ENCODE results near the gene TRIM2.

Gene TRIM2

DNA sequence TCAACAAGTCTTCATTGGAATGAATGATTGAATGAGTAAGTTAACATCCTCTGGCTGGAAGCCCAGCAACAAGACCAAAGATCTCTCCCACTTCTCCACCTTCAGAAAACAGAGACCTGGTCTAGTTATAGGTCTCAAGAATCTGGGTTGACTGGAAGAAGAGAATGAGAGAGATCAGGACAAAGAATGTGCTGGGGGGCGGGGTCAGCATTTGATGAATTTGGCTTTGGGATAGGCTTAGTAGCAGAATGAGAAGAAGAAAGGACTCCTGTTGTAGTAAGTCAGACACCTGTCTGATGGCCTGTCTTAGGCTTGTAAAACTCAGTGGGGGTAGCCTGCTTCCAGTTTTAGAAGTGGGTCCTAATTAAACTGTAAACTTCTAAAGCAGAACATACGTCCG, 51.0 kb downstream of the TRIM2 start:
- no peak for DNase-seq

DNA sequence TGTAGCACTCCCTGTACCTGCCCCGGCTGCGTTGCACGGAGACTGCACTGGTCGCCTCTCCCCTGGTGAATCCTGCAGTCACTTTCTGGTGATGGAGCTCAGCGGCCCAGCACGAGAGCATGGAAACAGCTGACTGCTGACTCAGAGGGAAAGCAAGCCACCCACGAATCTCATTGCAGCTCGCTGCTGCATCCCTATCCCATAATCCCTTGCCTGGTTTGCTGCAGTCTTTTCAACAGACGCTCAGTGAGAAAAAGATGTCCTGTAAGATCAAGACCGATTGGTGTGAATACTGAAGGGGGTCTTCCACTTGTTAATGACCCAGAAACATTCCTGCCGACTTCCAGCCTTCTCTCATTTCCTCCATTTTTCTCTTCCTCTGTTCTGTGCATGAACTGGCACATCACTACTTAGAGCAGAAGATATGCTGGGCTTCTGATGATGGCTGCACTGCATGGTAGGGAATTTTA, 52.9 kb downstream of the TRIM2 start:
- DNase-seq = no peak

DNA sequence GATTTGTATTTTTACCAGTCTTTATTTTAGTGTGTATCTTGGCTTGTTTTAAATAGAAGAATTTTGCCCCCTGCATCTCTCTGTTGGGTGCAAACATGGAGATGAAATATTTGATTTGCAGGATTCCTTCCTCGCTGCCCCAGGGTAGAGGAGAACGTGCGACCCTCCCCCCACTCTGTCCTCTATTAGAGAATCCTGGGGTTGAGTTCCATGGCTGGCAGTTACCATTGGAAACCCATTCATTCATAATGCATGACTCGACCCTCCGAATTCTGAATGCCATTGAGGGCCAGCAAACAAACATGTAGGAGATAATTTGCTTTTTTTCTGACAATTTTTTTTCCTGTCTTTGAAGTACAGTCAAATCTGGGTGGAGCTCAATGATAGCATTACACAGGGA, 53.7 kb downstream of the TRIM2 start:
- no peak for DNase-seq

DNA sequence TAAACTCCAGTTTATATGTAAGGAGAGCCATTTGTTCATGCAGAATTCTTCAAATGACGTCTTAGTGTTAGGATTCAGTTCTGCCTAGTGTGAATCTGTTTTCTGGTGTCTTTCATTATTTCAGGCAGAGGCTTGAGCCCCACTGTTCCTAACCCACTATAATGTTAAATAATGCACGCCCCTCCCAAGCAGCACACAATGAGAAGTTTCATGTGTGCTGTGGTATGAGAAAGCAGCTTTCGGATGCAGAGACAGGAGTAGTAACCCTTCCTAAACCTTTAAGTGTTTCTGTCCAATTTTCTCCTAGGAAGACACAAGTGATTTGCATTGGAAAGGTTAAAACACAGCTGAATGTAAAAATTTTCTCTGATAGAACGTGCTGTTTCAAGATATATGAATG, 54.5 kb downstream of the TRIM2 start:
- DNase-seq = no peak

DNA sequence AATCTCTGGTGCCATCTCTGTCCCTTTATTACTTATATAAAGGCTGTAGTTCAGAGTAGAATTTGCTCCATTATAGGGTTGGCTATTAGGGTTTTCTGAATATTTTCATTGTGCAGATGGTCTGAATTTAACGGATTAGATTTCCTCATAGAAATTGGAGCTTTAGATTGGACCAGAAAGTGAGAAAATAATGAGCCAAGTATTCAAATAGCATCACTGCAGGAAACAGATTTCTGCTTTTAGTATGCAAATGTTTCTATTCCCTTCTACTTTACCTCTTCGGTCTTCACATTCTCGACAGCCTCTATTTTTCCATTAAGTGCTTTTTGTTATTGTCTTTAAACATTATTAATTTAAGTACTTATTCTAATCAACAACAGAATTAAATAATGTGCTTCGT, 55.4 kb downstream of the TRIM2 start:
- no peak for DNase-seq

DNA sequence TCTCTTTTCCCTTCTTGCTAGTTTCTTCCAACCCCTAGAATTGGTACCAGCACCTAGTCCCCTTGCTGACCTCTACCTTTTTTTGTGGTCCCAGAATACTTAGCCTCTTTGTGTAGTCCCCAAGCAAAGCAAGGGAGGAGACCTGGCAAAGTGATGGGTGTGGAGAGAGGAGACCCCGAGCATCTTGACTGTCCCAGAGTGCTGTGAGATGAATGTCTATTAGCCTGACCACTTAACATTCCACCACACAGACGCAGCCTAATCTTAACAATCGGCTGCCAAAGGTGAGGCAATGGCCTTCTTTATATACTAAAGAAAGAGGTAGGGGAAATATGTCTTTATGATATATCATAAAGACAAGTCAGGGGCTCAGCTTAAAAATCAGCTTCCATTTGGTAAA, 55.9 kb downstream of the TRIM2 start:
- no peak for DNase-seq

DNA sequence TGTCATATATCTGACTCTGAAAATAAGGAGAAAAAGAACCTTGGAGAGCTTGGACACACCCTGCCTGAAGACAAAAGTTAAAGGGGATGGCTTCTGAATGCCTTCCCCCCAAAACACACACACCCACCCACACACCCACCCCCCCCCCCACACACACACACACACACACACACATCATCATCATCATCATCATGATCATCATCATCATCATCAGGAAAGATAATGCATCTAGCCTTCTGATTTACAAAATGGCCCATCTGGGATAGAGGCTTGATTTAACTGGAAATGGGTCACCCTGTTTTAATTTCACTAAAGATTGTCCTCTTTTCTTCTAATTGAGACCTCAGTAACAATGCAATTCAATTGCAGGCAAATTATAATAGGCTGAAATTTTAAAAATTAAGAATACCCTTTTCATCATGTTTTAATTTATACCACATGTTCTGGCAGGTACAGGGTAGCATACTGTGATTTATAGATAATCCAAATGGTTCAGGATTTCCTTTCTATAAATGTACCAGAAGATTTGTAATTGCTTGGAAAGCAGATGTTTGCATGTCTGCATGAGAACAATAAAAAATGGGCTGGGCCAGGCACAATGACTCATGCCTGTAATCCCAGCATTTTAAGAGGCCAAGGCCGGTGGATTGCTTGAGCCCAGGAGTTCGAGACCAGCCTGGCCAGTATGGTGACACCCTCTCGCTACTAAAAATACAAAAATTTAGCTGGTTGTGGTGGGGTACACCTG, 56.5 kb downstream of the TRIM2 start:
- no peak for DNase-seq

DNA sequence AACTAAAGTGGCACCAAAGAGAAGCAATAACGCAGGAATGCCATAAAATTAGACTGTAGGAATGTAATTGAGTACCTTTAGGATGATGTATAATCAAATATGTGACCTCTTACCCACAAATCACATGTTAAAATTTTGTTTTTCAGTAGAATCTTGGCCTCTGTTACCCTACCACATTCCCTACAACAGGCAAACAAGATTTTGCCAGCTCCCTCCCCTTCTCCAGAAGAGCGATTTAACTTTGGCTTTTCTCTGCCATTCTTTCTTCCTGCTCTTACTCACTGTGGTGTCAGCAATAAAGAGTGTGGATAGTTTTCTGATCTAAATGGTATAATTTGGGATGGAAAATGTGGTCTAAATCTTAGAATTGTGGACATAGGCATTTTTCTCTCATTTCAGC, 57.2 kb downstream of the TRIM2 start:
- DNase-seq = no peak

DNA sequence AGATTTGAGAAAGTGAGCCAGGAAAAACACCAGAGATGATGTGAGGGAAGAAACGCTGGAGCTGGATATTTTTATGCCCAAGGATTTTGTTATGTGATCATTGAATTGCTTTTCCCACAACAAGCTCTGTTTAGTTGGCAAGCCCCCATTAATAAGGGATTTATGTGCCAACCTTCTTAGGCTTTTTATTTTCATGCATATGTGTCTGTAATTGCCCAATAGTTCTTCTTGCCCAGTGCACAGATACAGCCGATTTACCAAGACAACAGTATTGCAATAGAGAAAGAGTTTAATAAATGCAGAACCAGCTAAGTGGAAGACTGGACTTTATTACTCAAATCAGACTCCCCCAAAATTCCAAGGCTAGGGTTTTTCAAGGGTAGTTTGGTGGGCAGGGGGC, 57.7 kb downstream of the TRIM2 start:
- no peak for DNase-seq

DNA sequence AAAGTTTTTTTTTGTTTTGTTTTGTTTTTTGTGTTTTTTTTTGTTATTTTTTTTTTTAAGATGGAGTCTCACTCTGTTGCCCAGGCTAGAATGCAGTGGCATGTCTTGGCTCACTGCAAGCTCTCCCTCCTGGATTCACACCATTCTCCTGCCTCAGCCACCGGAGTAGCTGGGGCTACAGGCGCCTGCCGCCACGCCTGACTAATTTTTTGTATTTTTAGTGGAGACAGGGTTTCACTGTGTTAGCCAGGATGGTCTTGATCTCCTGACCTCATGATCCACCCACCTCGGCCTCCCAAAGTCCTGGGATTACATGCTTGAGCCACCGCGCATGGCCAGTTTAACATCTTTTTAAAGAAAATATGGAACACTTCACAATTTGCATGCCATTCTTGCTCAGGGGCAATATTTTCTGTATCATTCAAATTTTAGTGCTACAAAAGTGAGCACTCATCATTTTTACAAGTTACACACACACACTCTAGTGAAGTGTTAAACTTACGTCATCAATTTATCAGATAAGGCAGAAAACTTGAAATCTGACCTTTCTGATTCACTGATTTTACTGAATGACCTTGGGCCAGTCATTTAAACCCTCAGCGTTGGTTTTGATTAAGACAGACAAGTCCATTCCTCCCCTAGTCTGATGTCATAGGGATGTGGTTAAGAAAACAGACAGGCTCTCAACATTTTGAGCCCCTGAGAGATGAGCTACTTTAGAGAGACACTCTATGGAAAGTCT, 61.2 kb downstream of the TRIM2 start:
- no peak for DNase-seq

DNA sequence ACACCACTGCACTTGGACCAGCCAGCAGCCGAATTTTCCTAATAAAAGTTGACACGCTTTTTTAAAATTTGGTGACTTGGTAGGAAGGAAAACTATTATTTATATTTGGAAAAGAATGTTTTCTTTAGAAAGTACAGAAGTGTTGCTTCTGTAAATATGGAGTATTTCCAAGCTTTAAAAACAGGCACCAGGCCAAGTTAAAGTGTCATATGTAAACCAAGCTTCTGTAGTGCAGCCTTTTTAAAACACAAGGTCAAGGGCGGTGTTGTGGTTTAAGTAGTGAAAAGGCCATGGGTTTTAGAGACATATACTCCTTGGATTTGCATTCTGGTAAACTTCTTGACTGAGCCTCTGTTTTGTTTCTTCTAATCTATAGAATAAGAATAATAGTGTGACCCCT, 62.7 kb downstream of the TRIM2 start:
- no peak for DNase-seq

DNA sequence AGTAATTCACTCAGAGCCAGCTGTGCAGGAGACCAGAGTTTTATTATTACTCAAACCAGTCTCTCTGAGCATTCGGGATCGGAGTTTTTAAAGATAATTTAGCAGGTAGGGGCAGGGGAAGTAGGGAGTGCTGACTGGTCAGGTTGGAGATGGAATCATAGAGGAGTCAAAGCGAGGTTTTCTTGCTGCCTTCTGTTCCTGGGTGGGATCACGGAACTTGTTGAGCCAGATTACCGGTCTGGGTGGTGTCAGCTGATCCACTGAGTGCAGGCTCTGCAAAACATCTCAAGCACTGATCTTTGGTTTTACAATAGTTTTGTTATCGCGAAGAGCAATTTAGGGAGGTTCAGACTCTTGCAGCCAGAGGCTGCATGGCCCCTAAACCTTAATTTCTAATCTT, 63.6 kb downstream of the TRIM2 start:
- DNase-seq = no peak

DNA sequence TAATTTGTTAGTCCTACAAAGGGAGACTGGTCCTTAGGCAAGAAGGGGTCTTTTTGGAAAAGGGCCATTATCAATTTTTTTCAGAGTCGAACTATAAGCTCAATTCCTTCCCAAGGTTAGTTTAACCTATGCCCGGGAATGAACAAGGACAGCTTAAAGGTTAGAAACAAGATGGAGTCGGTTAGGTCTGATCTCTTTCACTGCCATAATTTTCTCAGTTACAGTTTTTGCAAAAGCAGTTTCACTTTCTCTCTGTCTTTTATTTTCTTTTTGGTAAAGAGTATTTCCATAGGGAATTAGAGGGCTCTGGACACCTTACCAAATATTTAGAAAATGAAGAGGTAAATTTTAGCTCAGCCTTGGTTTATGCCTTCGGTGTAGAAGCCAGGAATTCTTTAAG, 64.1 kb downstream of the TRIM2 start:
- no peak for DNase-seq

DNA sequence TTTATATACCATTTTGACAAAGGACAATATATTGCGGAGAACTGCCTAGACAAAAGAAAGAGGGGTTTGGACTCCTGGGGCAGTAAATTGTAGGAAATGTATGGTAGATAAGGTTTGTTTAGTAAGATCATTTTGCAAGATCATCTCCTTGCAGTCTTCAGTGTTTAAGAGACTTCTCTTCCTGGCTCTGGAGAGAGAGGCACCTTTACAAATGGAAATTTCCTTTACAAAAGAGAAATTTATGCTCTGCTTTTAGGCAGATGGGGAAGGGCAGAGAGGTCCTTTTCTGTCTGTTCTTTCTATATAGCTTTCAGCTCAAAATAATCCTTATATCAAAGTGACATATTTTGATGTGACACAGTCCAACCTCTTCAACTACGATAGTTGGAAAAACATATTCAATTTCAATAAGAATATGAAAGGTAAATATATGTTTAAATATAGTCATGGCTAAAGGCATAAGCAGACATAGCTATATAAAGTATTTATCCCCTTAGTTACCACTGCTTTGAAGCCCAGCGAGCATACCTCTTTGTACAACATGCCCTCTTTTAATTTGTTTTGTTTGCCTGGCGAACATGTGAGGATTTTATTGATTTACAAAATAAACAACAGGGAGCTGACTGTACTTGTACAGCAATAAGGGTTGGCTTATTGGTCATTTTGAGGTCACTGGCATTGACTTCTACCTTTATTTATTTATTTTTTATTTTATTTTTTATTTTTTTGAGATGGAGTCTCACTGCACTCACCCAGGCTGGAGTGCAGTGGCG, 65.2 kb downstream of the TRIM2 start:
- no peak for DNase-seq

DNA sequence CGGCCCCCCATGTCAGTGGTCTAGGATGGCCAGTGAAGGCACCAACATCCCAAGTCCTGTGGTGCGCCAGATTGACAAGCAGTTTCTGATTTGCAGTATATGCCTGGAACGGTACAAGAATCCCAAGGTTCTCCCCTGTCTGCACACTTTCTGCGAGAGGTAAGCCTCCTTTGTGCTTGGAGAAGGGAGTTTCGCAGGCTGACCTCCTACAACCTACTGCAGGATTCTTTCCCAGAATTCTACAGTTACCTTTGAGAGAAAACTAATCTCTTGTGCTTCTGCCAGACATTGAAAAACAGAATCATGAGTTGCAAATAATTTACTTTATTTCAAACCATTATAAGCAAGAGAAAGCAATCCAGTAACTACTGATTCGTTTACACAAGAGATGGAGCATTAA, 66.1 kb downstream of the TRIM2 start:
- DNase-seq = no peak

DNA sequence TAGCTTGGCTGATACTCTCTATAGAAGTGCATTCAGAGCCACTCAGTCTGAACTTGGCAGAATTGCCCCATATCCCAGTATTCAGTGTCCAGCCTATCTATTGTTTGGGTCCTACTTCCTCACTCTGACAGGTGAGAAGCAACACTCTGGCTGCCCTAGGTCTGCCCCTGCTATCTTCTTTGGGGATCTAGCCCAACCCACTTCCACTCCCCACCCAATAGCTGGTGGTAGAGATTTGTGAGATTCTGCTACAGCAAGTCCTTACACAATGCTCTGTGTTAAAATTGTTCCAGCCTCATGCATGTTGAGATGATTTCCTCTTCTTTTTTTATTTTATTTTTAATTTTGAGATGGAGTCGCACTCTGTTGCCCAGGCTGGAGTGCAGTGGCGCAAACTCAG, 67.6 kb downstream of the TRIM2 start:
- no peak for DNase-seq

DNA sequence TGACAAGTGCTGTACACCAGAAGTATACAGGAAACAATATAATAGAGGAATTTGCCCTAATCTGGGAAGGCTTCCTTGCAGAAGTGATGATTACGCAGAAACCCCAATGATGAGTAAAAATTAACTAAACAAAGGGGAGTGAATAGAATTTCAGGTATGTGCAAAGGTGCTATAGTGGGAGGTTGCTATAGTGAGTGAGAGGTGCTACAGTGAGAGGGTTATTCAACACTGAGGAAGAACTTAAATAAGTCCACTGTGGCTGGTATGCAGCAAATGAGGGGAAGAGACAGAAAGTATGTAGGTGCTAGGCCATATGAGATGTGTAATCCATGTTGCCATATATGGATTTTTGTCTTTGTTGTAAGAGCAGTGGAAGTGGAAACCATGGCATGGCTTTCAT, 69.5 kb downstream of the TRIM2 start:
- DNase-seq = no peak

DNA sequence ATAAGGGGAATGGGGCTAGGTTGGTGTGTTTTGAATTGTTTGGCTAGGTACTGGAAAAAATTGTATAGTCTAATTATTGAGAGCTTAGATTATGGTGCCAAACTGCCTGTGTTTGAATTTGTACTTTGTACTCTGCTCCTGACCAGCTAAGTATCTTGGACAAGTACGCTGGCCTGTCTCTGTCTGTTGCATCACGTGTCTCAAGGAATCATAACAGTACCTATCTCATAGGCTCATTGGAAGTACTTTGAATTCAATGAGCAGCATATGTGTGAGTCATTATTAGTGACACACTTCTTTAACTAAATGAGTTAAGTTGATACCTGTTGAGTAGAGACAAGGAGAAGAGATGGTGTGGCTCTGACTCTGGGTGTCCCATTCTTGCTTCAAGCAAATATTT, 70.7 kb downstream of the TRIM2 start:
- DNase-seq = no peak

DNA sequence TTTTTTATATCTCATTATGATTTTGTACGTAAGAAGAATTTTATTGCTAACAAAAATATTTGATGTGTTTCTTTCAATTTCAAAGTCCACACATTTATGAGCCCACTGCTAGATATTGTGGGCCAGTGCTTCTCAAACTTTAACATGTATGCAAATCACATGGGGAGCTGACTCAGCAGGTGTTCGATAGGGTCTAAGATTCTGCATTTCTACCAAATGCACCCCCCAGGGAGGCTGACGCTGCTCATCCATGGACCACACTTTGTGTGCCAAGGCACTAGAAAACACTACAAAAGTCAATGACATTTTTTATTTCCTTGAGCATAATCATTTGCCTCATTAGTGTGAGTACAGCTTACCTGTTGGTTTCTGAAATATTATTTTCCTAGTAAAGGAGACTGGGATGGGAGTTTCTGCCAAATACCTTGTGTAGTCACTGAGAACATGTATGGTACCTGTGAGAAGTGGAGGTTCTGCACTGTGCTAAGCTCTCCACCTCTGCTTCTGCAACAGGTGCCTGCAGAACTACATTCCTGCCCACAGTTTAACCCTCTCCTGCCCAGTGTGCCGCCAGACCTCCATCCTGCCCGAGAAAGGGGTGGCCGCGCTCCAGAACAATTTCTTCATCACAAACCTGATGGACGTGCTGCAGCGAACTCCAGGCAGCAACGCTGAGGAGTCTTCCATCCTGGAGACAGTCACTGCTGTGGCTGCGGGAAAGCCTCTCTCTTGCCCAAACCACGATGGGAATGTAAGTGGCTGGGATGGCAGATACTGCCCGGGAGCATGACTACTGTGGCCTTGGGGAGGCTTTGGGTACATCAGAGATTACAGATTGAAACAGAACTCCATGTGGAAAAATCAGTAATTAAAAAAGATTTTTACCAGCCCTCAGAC, 71.4 kb downstream of the TRIM2 start:
- no peak for DNase-seq

DNA sequence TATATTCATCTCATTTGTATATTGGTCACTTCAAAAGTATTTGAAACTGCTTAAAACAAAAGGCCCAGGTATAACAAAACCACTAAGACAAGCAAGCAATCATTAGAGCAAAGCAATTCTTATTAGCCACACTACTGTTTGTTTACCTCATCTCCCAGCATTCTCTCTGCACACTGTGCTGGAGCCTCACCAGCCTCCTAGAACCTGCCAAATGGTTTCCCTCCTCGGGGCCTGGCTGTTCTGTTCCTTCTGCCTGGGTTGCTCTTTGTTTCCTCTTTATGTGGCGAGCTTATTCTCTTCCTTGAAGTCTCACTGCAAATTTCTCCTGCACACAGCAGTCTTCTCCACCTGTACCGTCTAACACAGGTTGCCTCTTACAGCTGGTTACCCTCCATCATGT, 72.7 kb downstream of the TRIM2 start:
- no peak for DNase-seq

DNA sequence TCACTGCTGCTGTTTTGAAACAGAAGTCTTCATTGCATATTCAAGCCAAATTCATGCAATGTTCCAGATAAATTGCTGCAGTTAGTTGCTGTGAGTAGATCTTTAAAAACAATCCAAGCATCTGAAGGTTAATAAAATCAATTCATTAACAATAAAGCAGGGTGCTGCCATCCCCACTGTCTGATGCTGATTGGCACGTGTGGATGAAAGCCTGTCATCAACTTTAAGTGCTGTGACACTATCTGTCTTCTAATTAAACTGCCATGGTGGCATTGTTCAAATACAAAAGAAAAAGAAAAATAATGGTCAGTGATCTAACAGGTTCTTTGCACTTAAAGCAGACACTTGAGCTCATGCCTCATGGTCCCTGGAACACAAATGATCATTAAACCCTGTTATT, 77.2 kb downstream of the TRIM2 start:
- DNase-seq = no peak

DNA sequence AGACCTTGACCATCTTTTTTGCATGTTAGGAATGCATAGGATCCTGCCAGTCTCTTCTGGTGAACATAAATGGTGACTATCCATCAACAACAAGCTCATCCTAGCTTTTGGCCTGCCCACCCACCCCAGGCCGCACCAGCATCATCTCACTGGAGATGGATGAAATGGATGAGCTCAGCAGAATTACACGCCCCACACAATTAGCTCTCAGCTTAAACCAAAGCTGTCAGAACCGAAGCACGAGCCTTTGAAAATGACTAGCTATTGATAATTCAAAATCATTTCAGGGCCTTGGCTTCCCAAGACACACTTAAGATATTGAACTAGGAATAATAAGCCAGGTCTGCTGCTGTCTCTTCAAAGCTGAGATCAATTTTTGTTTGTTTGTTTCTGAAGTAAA, 77.8 kb downstream of the TRIM2 start:
- no peak for DNase-seq

DNA sequence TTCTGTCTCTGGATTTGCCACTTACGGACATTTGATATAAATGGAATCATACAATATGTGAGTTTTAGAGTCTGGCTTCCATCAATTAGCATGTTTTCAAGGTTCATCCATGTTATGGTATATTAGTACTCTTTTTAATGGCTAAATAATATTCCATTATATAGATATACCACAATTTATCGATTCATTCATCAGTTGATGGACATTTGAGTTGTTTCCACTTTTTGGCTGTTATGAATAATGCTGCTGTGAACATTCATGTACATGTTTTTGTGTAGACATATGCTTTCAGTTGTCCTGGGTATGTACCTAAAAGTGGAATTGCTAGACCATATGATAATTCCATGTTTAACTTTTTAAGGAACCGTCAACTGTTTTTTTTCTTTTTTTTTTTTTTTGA, 79.0 kb downstream of the TRIM2 start:
- no peak for DNase-seq

Data from left hindlimb (tissue), 1 donor.